Keratinocyte (primary cell): ENCODE measurements around the gene RPL32. TPM values are rescaled to one million over a fixed set of nuclear protein-coding genes. Genes with fewer than 3 reads are reported as not detected.

Experiments
- DNase-seq: peaks from one replicate; pipeline ENCODE4 v3.0.0-alpha.2; 2011; ENCODE audit warnings: low read depth, missing footprints, low spot score
- FAIRE-seq: peaks from 2 replicates; lab custom pipeline; 2011; peaks lifted over from hg19 to GRCh38; lab: Jason Lieb, UNC
- H2AFZ ChIP-seq: 2 replicates; pipeline ENCODE4 v1.6.0; 2012; ENCODE audit warnings: low read length, control low read depth, inconsistent platforms; ENCODE audit not compliant: control insufficient read depth
- H3K27ac ChIP-seq: 2 replicates; pipeline ENCODE4 v1.5.1; 2011; ENCODE audit warnings: low read length; ENCODE audit not compliant: control insufficient read depth, insufficient read depth
- H3K27me3 ChIP-seq: 3 replicates; pipeline ENCODE4 v1.6.0; 2011; ENCODE audit warnings: low read length; ENCODE audit not compliant: control insufficient read depth, insufficient read depth; ENCODE audit errors: extremely low read depth
- H3K36me3 ChIP-seq, 2 experiments: 2 replicates in 1 of 2; 3 replicates in 1 of 2; pipeline ENCODE4 v1.5.1; 2011; ENCODE audit warnings: low read length in 2 of 2, mild to moderate bottlenecking in 1 of 2; ENCODE audit not compliant: control insufficient read depth in 2 of 2, insufficient read depth in 2 of 2; ENCODE audit errors: extremely low read depth in 1 of 2
- H3K4me1 ChIP-seq: 3 replicates; pipeline ENCODE4 v1.5.1; 2011; ENCODE audit warnings: low read length; ENCODE audit not compliant: control insufficient read depth, insufficient read depth; ENCODE audit errors: extremely low read depth
- H3K4me2 ChIP-seq: 3 replicates; pipeline ENCODE4 v1.6.0; 2011; ENCODE audit warnings: low read depth, low read length; ENCODE audit not compliant: control insufficient read depth, insufficient read depth; ENCODE audit errors: extremely low read depth
- H3K4me3 ChIP-seq, 3 experiments: fragments of 200-600 bp in 1 of 3; sonication (generic) in 1 of 3; 2 replicates in 2 of 3; 3 replicates in 1 of 3; pipeline ENCODE4 v1.5.1; 2011 to 2016; ENCODE audit warnings: low read length in 3 of 3, mild to moderate bottlenecking in 3 of 3, control low read depth in 2 of 3, inconsistent platforms in 1 of 3, low read depth in 1 of 3, mixed read lengths in 1 of 3, mixed run types in 1 of 3, moderate library complexity in 1 of 3; ENCODE audit not compliant: control insufficient read depth in 2 of 3, insufficient read depth in 2 of 3; ENCODE audit errors: extremely low read depth in 1 of 3
- H3K79me2 ChIP-seq: 2 replicates; pipeline ENCODE4 v1.6.0; 2012; ENCODE audit warnings: low read length; ENCODE audit not compliant: control insufficient read depth, insufficient read depth
- H3K9ac ChIP-seq: 3 replicates; pipeline ENCODE4 v1.6.0; 2011; ENCODE audit warnings: low read length; ENCODE audit not compliant: control insufficient read depth, insufficient read depth; ENCODE audit errors: extremely low read depth
- H3K9me1 ChIP-seq: 3 replicates; pipeline ENCODE4 v1.6.0; 2011; ENCODE audit warnings: low read length; ENCODE audit not compliant: control insufficient read depth, insufficient read depth; ENCODE audit errors: extremely low read depth
- H3K9me3 ChIP-seq: 2 replicates; pipeline ENCODE4 v1.5.1; 2012; ENCODE audit warnings: low read depth, low read length; ENCODE audit not compliant: control insufficient read depth
- H4K20me1 ChIP-seq: 3 replicates; pipeline ENCODE4 v1.6.0; 2011; ENCODE audit warnings: low read length; ENCODE audit not compliant: control insufficient read depth, insufficient read depth; ENCODE audit errors: extremely low read depth
- EZH2 ChIP-seq: IDR thresholded peaks from one replicate; pipeline ENCODE4 v1.6.1; 2012; ENCODE audit warnings: inconsistent platforms, mild to moderate bottlenecking, low read length, moderate library complexity
- dilution Hi-C: fragments of 300-500 bp; cut with MboI; formaldehyde crosslinking; loops from one replicate; pipeline ENCODE4 v1.7.0; 2020; ENCODE audit warnings: low sequenced_read_pairs; ENCODE audit not compliant: extremely low pct_ligation_motif_present
- polyA plus RNA-seq, 5 experiments: library from polyadenylated mRNA; depleted of rRNA in 3 of 5; stranded (reverse) in 3 of 5; stranded (forward) in 1 of 5; unstranded in 1 of 5; fragments of >200 nt; gene quantifications; 1 replicate in 1 of 5; 2 replicates in 3 of 5; 3 replicates in 1 of 5; pipeline versions ENCODE4 v1.2.1 to v1.2.3, GENCODE V29; 2011 to 2012; ENCODE audit warnings: missing spikeins in 2 of 5, low read depth in 1 of 5, low replicate concordance in 1 of 5
- TF ChIP-seq, protein P1 (sequence below), 3 experiments: IDR thresholded peaks in 1 of 3; conservative IDR thresholded peaks in 1 of 3; optimal IDR thresholded peaks in 1 of 3; 2 replicates in 2 of 3; 3 replicates in 1 of 3; pipeline versions ENCODE3 to v1.5.1; 2011; ENCODE audit warnings: low read length in 3 of 3, mild to moderate bottlenecking in 3 of 3, moderate library complexity in 2 of 3, control low read depth in 1 of 3, inconsistent platforms in 1 of 3; ENCODE audit not compliant: insufficient read depth in 2 of 3; ENCODE audit errors: extremely low read depth in 1 of 3

The RPL32 gene
- polyA plus RNA-seq, 1 donor (not counting 4 experiments of a cell fraction or from before 2014, with no cell fraction given) = 2,534 TPM

DNA sequence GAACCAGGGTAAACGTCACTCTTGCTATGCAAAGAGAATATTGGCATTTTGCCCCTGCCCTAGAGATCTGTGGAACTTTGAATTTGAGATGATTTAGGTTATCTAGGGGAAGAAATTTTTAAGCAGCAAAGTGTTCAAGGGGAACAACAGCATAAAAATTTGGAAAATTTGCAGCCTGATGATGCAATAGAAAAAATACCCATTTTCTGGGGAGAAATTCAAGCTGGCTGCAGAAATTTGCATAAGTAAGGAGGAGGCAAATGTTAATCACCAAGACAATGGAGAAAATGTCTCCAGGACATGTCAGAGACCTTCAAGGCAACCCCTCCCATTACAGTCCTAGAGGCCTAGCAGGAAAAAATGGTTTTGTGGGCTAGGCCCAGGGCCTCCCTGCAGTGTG is 4.4 kb upstream of the RPL32 start:
- no peaks in the 10 kb centered on the region for H3K27me3 ChIP-seq
- no peaks in the 10 kb centered on the region for H4K20me1 ChIP-seq
- no peaks in the 10 kb centered on the region for H3K9me1 ChIP-seq
- FAIRE-seq (no peak), DNase-seq (no peak)
- dilution Hi-C loops = no loop called here
- H3K79me2 ChIP-seq = peaks cover 5% of the 10 kb centered on the region
- no peak overlapping the region for H3K9ac ChIP-seq
- H2AFZ ChIP-seq = no peak overlapping the region
- H3K36me3 ChIP-seq = peaks cover 0 to under 1% of the 10 kb centered on the region in 2 experiments
- H3K4me3 ChIP-seq = no peak overlapping the region
- TF ChIP-seq, protein P1, sequence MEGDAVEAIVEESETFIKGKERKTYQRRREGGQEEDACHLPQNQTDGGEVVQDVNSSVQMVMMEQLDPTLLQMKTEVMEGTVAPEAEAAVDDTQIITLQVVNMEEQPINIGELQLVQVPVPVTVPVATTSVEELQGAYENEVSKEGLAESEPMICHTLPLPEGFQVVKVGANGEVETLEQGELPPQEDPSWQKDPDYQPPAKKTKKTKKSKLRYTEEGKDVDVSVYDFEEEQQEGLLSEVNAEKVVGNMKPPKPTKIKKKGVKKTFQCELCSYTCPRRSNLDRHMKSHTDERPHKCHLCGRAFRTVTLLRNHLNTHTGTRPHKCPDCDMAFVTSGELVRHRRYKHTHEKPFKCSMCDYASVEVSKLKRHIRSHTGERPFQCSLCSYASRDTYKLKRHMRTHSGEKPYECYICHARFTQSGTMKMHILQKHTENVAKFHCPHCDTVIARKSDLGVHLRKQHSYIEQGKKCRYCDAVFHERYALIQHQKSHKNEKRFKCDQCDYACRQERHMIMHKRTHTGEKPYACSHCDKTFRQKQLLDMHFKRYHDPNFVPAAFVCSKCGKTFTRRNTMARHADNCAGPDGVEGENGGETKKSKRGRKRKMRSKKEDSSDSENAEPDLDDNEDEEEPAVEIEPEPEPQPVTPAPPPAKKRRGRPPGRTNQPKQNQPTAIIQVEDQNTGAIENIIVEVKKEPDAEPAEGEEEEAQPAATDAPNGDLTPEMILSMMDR (optimal IDR thresholded peaks at IDR 0.05 in 1 of 3, IDR thresholded peaks at IDR 0.05 in 1 of 3, conservative IDR thresholded peaks at IDR 0.05 in 1 of 3; ENCODE audit: extremely low read depth in 1 of 3, insufficient read depth in 2 of 3, low read length in 3 of 3) = no peak
- no peak for TF ChIP-seq EZH2
- H3K27ac ChIP-seq = no peak overlapping the region
- H3K4me2 ChIP-seq = no peak overlapping the region
- no peaks in the 10 kb centered on the region for H3K9me3 ChIP-seq
- H3K4me1 ChIP-seq = peaks cover 13% of the 10 kb centered on the region

DNA sequence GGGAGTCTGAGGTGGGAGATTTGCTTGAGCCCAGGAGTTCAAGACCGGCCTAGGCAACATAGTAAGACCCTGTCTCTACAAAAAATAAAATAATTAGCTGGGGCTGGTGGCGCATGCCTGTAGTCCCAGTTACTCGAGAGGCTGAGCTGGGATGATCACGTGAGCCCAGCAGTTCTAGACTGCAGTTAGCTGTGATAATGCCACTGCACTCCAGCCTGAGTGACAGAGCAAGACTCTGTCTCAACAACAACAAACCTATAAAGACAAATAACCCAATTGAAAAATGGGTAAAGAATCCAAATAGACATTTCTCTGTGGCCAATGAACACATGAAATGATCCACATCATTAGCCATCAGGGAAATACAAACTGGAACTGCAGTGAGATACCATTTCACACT is 1.1 kb upstream of the RPL32 start:
- Histone ChIP-seq H3K9me3 (no peaks in the 10 kb centered on the region), H3K4me3 (no peak overlapping the region), H3K4me1 (peaks cover 39% of the 10 kb centered on the region), H2AFZ (no peak overlapping the region), H3K9me1 (peaks cover 5% of the 10 kb centered on the region), H3K79me2 (peaks cover 39% of the 10 kb centered on the region), H3K9ac (no peak overlapping the region), H3K27me3 (no peaks in the 10 kb centered on the region), H3K4me2 (no peak overlapping the region), H4K20me1 (peaks cover 25% of the 10 kb centered on the region), H3K36me3 (peaks cover 17 to 31% of the 10 kb centered on the region in 2 experiments), H3K27ac (no peak overlapping the region)
- dilution Hi-C loops = no loop called here
- TF ChIP-seq, protein P1 (optimal IDR thresholded peaks at IDR 0.05 in 1 of 3, IDR thresholded peaks at IDR 0.05 in 1 of 3, conservative IDR thresholded peaks at IDR 0.05 in 1 of 3; ENCODE audit: extremely low read depth in 1 of 3, insufficient read depth in 2 of 3, low read length in 3 of 3) = no peak
- TF ChIP-seq EZH2 = no peak
- FAIRE-seq (no peak), DNase-seq (no peak)
